SIG-M5 treated with dmso at 0.1 percent for 504 hours (cell line): ENCODE data around the gene MAP3K21.

ENCODE experiments used
- DNase-seq: peaks from one replicate; lab custom pipeline; 2025; ENCODE audit not compliant: unreplicated experiment; lab: John Stamatoyannopoulos, UW

Gene MAP3K21

GRCh38 chr1:233432916-233433315 is 105.4 kb downstream of the MAP3K21 start:
- DNase-seq: no peak

- DNase-seq: no peak
Observed at GRCh38 chr1:233433436-233434210, 106.1 kb downstream of the MAP3K21 start.
